Astrocyte (in vitro differentiated cells and primary cell): ENCODE measurements around the gene GPAT2. TPM values are rescaled to one million over a fixed set of nuclear protein-coding genes. Genes with fewer than 3 reads are reported as not detected.
"Not testable (repeated sequence)": the region's sequence is repeated elsewhere in the genome, so short reads cannot be mapped to it uniquely, and the experiment has no call there.

Source experiments
- DNase-seq: peaks from one replicate; pipeline ENCODE4 v3.0.0-alpha.2; 2010; ENCODE audit warnings: low read depth
- FAIRE-seq: peaks from 2 replicates; lab custom pipeline; 2011; peaks lifted over from hg19 to GRCh38; lab: Jason Lieb, UNC
- H2AFZ ChIP-seq: 2 replicates; pipeline ENCODE4 v1.6.0; 2012; ENCODE audit warnings: low read depth, low read length, inconsistent platforms
- H3K27ac ChIP-seq: 2 replicates; pipeline ENCODE4 v1.5.1; 2011; ENCODE audit warnings: low read depth, low read length, inconsistent platforms
- H3K27me3 ChIP-seq: 2 replicates; pipeline ENCODE4 v1.6.0; 2011; ENCODE audit warnings: low read length, inconsistent platforms; ENCODE audit not compliant: insufficient read depth
- H3K36me3 ChIP-seq: 2 replicates; pipeline ENCODE4 v1.5.1; 2011; ENCODE audit warnings: low read length, inconsistent platforms; ENCODE audit not compliant: insufficient read depth
- H3K4me1 ChIP-seq: 2 replicates; pipeline ENCODE4 v1.5.1; 2011; ENCODE audit warnings: low read length, inconsistent platforms; ENCODE audit not compliant: insufficient read depth
- H3K4me2 ChIP-seq: 2 replicates; pipeline ENCODE4 v1.6.0; 2012; ENCODE audit warnings: low read length, inconsistent platforms
- H3K4me3 ChIP-seq: 2 replicates; pipeline ENCODE4 v1.5.1; 2011; ENCODE audit warnings: low read depth, mild to moderate bottlenecking, low read length, inconsistent platforms; ENCODE audit not compliant: insufficient read depth
- H3K79me2 ChIP-seq: 2 replicates; pipeline ENCODE4 v1.6.0; 2012; ENCODE audit warnings: mild to moderate bottlenecking, low read length, inconsistent platforms; ENCODE audit not compliant: insufficient read depth
- H3K9ac ChIP-seq: 2 replicates; pipeline ENCODE4 v1.6.0; 2012; ENCODE audit warnings: mild to moderate bottlenecking, low read length, inconsistent platforms
- H3K9me3 ChIP-seq: 2 replicates; pipeline ENCODE4 v1.5.1; 2012; ENCODE audit warnings: low read depth, mild to moderate bottlenecking, low read length, inconsistent platforms; ENCODE audit not compliant: insufficient read depth
- H4K20me1 ChIP-seq: 2 replicates; pipeline ENCODE4 v1.6.0; 2012; ENCODE audit warnings: low read length, inconsistent platforms; ENCODE audit not compliant: insufficient read depth
- H3K27ac Mint-ChIP-seq: one replicate; pipeline ENCODE4 v1.8.0; 2021; ENCODE audit warnings: mild to moderate bottlenecking, mixed read lengths; ENCODE audit not compliant: unreplicated experiment
- H3K27me3 Mint-ChIP-seq: one replicate; pipeline ENCODE4 v1.8.0; 2021; ENCODE audit warnings: low read depth, mixed read lengths; ENCODE audit not compliant: unreplicated experiment
- H3K36me3 Mint-ChIP-seq: one replicate; pipeline ENCODE4 v1.8.0; 2021; ENCODE audit warnings: low read depth, mixed read lengths; ENCODE audit not compliant: unreplicated experiment
- H3K4me1 Mint-ChIP-seq: one replicate; pipeline ENCODE4 v1.8.0; 2021; ENCODE audit warnings: low read depth, mixed read lengths; ENCODE audit not compliant: unreplicated experiment
- H3K4me3 Mint-ChIP-seq: one replicate; pipeline ENCODE4 v1.8.0; 2021; ENCODE audit warnings: mild to moderate bottlenecking, moderate library complexity, mixed read lengths; ENCODE audit not compliant: unreplicated experiment
- H3K9me3 Mint-ChIP-seq: one replicate; pipeline ENCODE4 v1.8.0; 2021; ENCODE audit warnings: mild to moderate bottlenecking, mixed read lengths; ENCODE audit not compliant: unreplicated experiment
- total RNA-seq: library from RNA; stranded (reverse); gene quantifications from 2 replicates; pipeline ENCODE4 v1.2.1, GENCODE V29; 2021
- TF ChIP-seq, protein P1 (sequence below): IDR thresholded peaks from 2 replicates; pipeline ENCODE4 v1.5.1; 2011; ENCODE audit warnings: low read depth, mild to moderate bottlenecking, inconsistent platforms, low read length, moderate library complexity; ENCODE audit not compliant: insufficient read depth

The GPAT2 gene
- total RNA-seq, 1 donor from 2014 or later: 0.27 TPM

DNA sequence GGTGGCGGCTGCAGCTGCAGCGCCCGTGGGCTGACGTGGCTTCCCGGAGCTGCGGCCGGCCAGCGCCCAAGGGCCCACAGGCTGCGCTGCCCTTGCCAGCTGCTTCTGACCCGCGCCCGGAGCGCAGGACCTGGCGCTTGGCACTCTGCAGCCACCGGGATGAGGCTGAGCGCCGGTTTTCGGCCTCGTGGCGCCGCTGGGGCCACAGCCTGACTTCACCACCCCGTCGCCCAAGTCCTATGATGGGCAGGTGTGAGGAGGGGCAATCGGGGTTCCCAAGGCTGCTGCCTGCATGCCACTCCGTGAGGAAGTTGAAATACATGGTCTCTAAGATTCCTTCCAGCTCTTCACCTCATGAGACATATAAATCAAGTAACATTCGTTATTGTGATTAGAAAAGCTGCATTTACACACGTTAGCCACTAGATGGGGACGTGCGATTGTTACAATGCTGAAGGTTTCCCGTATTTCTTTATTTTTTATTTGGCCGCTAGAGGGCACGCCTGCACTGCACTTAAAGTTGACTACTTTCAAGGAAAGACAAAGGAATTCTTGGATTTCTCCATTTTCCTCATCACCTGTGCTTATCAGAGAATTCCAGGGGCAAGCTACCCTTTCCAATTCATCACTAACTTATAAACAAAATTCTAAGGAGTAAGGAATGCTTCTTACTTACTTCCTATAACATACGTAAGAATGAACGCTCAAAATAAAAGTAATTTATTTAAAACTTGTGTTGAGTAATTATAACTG is 42.0 kb downstream of the GPAT2 start:
- not testable (repeated sequence) for H3K9me3 ChIP-seq

DNA sequence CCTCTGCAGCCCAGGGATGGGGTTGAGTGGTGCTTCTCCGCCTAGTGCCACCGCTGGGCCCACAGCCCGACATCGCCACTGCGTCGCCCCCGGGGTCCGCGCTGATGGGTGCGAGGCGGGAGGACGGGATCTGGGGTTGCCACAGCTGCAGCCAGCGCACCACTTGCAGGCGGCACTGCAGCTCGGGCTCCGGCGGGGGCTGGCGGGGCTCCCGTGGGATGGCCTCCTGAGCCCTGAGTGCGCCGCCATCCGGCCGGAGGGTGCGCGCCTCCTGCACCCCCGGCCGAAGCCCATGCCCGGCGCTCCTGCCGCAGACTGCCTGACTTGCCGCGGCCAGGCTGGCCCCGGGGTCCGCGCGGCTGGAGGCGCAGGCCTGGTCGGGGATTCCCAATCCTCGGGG is 42.6 kb downstream of the GPAT2 start:
- not testable (repeated sequence) for H3K36me3 Mint-ChIP-seq, H3K9me3 Mint-ChIP-seq, H3K27ac ChIP-seq, H3K27ac Mint-ChIP-seq, H3K27me3 Mint-ChIP-seq, H3K27me3 ChIP-seq, FAIRE-seq, H3K36me3 ChIP-seq, H4K20me1 ChIP-seq, H3K9me3 ChIP-seq, H3K4me1 ChIP-seq, H3K79me2 ChIP-seq, DNase-seq, H3K4me1 Mint-ChIP-seq
- Histone ChIP-seq H3K4me2 (peak overlapping the region; percentile 99), H3K4me3 (peak overlapping the region; percentile 60), H2AFZ (peak overlapping the region; percentile 96), H3K9ac (peak overlapping the region; percentile 87)
- peak overlapping the region; percentile 67 for H3K4me3 Mint-ChIP-seq

More for the DNA sequence above, 42.0 kb downstream of the GPAT2 start:
- Histone ChIP-seq H3K4me2 (peak overlapping the region; percentile 99), H3K27ac (peak overlapping the region; percentile 65), H3K9ac (peak overlapping the region; percentile 87), H3K4me3 (peak overlapping the region; percentile 60), H2AFZ (peak overlapping the region; percentile 96)
- H3K36me3 ChIP-seq, H3K27me3 Mint-ChIP-seq, H3K4me1 ChIP-seq, H3K79me2 ChIP-seq, H3K27me3 ChIP-seq, H4K20me1 ChIP-seq, H3K9me3 Mint-ChIP-seq, H3K36me3 Mint-ChIP-seq, H3K4me1 Mint-ChIP-seq: not testable (repeated sequence)
- peak overlapping the region; percentile 87 for H3K4me3 Mint-ChIP-seq
- TF ChIP-seq, protein P1, sequence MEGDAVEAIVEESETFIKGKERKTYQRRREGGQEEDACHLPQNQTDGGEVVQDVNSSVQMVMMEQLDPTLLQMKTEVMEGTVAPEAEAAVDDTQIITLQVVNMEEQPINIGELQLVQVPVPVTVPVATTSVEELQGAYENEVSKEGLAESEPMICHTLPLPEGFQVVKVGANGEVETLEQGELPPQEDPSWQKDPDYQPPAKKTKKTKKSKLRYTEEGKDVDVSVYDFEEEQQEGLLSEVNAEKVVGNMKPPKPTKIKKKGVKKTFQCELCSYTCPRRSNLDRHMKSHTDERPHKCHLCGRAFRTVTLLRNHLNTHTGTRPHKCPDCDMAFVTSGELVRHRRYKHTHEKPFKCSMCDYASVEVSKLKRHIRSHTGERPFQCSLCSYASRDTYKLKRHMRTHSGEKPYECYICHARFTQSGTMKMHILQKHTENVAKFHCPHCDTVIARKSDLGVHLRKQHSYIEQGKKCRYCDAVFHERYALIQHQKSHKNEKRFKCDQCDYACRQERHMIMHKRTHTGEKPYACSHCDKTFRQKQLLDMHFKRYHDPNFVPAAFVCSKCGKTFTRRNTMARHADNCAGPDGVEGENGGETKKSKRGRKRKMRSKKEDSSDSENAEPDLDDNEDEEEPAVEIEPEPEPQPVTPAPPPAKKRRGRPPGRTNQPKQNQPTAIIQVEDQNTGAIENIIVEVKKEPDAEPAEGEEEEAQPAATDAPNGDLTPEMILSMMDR: peak; percentile 89
- DNase-seq (peak; percentile 39), FAIRE-seq (peak; percentile 66)
- H3K27ac Mint-ChIP-seq: peak overlapping the region; percentile 69

DNA sequence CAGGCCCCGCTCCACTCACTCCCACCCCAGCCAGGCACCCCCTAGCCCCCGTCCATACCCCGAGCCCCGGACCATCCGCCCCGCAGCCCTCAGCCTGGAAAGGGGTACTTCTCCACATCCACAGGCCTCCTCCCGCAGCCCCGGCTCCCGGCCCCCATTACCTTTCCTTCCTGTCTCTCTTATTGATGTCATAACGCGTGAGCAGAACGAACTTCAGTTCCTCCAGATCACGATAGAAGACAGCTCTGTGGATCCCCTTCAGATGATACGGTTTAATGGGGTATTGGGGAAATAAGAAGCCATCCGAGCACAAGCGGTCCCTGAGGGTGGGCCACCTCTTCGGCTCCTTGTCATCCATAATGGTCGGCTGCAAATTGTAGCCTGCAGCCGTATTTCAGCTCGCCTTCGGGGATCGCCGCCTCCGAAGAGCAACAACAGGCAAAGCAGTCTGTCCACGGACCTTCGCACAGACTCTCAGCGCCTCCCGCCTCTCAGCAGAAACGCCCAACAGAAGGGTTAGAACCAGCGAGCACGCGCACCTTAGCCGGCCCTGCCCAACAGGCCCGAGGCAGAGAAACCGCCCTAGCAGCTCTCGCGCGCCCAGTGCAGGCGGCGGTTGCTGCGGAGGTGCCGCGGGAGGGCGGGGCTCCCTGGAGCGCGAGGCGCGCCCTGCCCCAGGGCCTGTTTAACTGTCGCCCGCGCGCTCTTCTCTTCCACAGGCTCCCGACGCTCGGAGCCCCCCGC is 43.2 kb downstream of the GPAT2 start, which contains the start of gene ANKRD36C:
TSS of gene ANKRD36C (minus strand) at position 474 of the 744 bp plus-strand sequence. CDS start at position 358, 116 bp downstream.
- not testable (repeated sequence) for H3K27me3 ChIP-seq, H3K79me2 ChIP-seq, H3K9me3 ChIP-seq, H3K36me3 ChIP-seq, H3K36me3 Mint-ChIP-seq, H3K9me3 Mint-ChIP-seq, H3K27me3 Mint-ChIP-seq, H4K20me1 ChIP-seq, FAIRE-seq, H3K4me1 ChIP-seq, H3K4me1 Mint-ChIP-seq
- Histone ChIP-seq H3K9ac (peak within 1 kb of the TSS; percentile 87), H3K4me3 (peak within 1 kb of the TSS; percentile 78), H2AFZ (peak within 1 kb of the TSS; percentile 96), H3K4me2 (peak within 1 kb of the TSS; percentile 99), H3K27ac (peak within 1 kb of the TSS; percentile 65)
- peak within 1 kb of the TSS; percentile 90 for H3K27ac Mint-ChIP-seq
- peak within 1 kb of the TSS; percentile 97 for H3K4me3 Mint-ChIP-seq
- peak; percentile 25 for DNase-seq

DNA sequence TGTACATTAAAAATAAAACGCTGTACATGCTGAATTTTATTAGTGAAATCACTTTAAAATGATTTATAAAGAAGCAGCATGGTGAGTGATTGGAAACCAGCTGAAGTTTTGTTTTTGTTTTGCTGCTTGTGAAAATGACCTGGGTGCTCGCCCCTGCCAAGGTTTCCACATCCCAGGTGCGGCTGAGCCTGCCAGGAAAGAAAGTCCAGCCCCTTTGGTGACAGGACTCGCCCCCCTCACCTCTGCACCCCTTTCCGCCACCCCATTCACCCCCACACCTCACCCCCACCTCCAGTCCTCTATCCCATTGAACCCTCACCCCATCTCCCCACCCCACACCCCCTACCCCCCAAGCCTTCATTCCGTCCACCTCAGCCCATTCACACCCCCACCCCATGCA is 43.8 kb downstream of the GPAT2 start:
- not testable (repeated sequence) for H3K27me3 ChIP-seq, H3K27ac ChIP-seq, H3K4me3 ChIP-seq, H3K36me3 ChIP-seq, H4K20me1 ChIP-seq, H3K4me1 Mint-ChIP-seq, H3K27ac Mint-ChIP-seq, H3K9ac ChIP-seq, H3K36me3 Mint-ChIP-seq, H3K4me1 ChIP-seq, H3K27me3 Mint-ChIP-seq, H3K9me3 Mint-ChIP-seq, DNase-seq, FAIRE-seq, H2AFZ ChIP-seq, H3K79me2 ChIP-seq, H3K9me3 ChIP-seq
- peak overlapping the region; percentile 72 for H3K4me3 Mint-ChIP-seq
- H3K4me2 ChIP-seq: peak overlapping the region; percentile 44
